ENCODE measurements around the gene DCUN1D3.

DNA sequence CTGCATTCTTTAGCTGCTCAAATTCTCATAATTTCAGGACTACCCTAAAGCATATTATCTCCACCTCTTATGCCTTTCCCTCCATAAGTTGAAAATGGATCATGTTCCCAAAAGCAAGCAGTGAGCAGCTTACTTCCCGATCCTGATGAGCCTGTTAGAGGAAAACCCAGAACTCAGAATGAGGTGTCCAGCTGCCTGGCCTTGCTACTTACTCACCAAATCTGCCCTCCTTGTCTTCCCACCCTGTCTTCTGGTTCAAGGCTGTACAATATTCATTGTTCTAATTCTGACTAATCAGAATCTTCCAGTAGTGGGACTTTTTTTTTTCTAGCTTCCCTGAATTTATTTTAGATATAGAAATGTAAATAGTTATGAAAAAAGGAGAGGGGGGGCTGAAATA is 11.2 kb upstream of the DCUN1D3 start:
- TF ChIP-seq, protein P1, sequence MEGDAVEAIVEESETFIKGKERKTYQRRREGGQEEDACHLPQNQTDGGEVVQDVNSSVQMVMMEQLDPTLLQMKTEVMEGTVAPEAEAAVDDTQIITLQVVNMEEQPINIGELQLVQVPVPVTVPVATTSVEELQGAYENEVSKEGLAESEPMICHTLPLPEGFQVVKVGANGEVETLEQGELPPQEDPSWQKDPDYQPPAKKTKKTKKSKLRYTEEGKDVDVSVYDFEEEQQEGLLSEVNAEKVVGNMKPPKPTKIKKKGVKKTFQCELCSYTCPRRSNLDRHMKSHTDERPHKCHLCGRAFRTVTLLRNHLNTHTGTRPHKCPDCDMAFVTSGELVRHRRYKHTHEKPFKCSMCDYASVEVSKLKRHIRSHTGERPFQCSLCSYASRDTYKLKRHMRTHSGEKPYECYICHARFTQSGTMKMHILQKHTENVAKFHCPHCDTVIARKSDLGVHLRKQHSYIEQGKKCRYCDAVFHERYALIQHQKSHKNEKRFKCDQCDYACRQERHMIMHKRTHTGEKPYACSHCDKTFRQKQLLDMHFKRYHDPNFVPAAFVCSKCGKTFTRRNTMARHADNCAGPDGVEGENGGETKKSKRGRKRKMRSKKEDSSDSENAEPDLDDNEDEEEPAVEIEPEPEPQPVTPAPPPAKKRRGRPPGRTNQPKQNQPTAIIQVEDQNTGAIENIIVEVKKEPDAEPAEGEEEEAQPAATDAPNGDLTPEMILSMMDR (IDR thresholded peaks at IDR 0.05) = no peak
- no peak for TF ChIP-seq POLR2A (IDR thresholded peaks at IDR 0.05)

Measured in body of pancreas (tissue), 4 donors.